ENCODE data around the gene PHF21A.

- TF ChIP-seq TAF1 (IDR thresholded peaks at IDR 0.05; ENCODE audit: borderline replicate concordance, insufficient read depth, low read length) (no peak), POLR2AphosphoS5 (IDR thresholded peaks at IDR 0.05; ENCODE audit: low read depth, low read length) (peak; percentile 51; the same call in 1 of the 2 replicates), REST (IDR thresholded peaks at IDR 0.05; ENCODE audit: insufficient read depth in 1 of 2, low read depth in 2 of 2, low read length in 2 of 2) (0 out of 4 replicates have a peak, but pooled peaks of 1 of the 2 experiments have one; percentile 27), SIN3A (IDR thresholded peaks at IDR 0.05; ENCODE audit: borderline replicate concordance, insufficient read depth, low read length) (no peak), FOXP2 (optimal IDR thresholded peaks at IDR 0.05; ENCODE audit: borderline replicate concordance, extremely low read depth, extremely low read length, insufficient read depth) (no peak)
Observed at GRCh38 chr11:45918331-45918941, 202.8 kb downstream of the PHF21A start.

Measured in PFSK-1 (cell line).